Stimulated activated memory B cell treated with anti-CD40 and anti-IgM and Interleukin-4, amounts not matched to agents 10 μg/mL and 1 μg/mL and 100 μg/mL, for 72 hours (primary cell): ENCODE results near the gene CD300A.

ENCODE experiments used
- ATAC-seq: fragments of 150-1000 bp; cut with Tn5 transposase; 2 replicates; pipeline ENCODE4 v1.10.0; 2021
- H3K27ac Mint-ChIP-seq: one replicate; pipeline ENCODE4 v1.8.0; 2022; ENCODE audit warnings: mild to moderate bottlenecking, mixed read lengths
- H3K27me3 Mint-ChIP-seq: one replicate; pipeline ENCODE4 v1.8.0; 2022; ENCODE audit warnings: mixed read lengths
- H3K36me3 Mint-ChIP-seq: one replicate; pipeline ENCODE4 v1.8.0; 2022; ENCODE audit warnings: mixed read lengths
- H3K4me1 Mint-ChIP-seq: one replicate; pipeline ENCODE4 v1.8.0; 2022; ENCODE audit warnings: mixed read lengths
- H3K4me3 Mint-ChIP-seq: one replicate; pipeline ENCODE4 v1.8.0; 2022; ENCODE audit warnings: mild to moderate bottlenecking, moderate library complexity, mixed read lengths
- H3K9me3 Mint-ChIP-seq: one replicate; pipeline ENCODE4 v1.8.0; 2022; ENCODE audit warnings: mixed read lengths

The CD300A gene

GRCh38 chr17:74458835-74459234 is 7.6 kb upstream of the CD300A start:
- H3K36me3 Mint-ChIP-seq: no peaks in the 10 kb centered on the region
- no peak overlapping the region for H3K27ac Mint-ChIP-seq
- H3K4me3 Mint-ChIP-seq: no peak overlapping the region

DNA sequence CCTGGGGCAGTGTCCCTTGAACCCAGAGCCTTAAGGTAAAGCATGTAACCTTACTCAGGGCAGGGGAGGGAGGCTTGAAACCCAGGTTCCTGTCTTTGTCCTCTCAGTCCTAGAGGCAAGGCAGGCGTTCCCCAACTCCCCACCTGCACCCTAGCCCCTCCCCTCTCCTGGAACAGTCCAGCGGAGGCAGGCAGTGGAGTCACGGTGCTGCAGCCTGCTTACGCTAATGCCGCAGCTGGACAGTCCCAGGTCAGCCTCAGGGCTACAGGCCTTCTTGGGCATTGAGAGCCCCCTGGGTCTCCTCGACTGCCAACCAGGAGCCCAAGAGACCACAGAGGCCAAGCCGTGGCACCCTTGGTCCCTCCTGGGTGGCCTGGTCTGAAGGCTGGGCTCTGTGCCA is 6.8 kb upstream of the CD300A start:
- ATAC-seq: no peak
- no peak overlapping the region for H3K4me3 Mint-ChIP-seq
- H3K27ac Mint-ChIP-seq: no peak overlapping the region
- H3K36me3 Mint-ChIP-seq: no peaks in the 10 kb centered on the region
- H3K4me1 Mint-ChIP-seq: peaks cover 36% of the 10 kb centered on the region
- H3K27me3 Mint-ChIP-seq: no peaks in the 10 kb centered on the region
- H3K9me3 Mint-ChIP-seq: no peaks in the 10 kb centered on the region

More at GRCh38 chr17:74458835-74459234, 7.6 kb upstream of the CD300A start:
- H3K9me3 Mint-ChIP-seq: no peaks in the 10 kb centered on the region
- no peaks in the 10 kb centered on the region for H3K27me3 Mint-ChIP-seq
- ATAC-seq: no peak
- H3K4me1 Mint-ChIP-seq: peaks cover 40% of the 10 kb centered on the region

DNA sequence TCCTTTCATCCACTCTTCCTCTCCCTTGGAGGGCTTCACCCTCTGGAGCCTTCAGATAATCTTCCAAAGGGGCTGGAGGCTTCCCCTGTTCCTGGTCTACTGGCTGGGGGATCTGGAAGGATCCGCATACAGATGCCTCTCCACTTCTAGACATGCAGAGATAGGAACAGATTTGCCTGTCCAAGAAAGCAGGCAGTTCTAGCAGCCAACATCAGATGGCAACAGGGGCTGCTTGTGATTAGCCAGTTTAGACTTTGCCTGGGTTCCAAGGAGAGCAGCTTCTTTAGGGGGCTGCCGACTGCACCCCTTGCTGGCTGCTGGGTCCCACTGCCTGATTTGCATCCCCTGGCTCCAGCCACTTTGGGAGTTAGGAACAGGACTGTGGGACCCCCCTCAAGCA is 6.2 kb upstream of the CD300A start:
- no peaks in the 10 kb centered on the region for H3K9me3 Mint-ChIP-seq
- no peak overlapping the region for H3K4me3 Mint-ChIP-seq
- no peak for ATAC-seq
- H3K27ac Mint-ChIP-seq: no peak overlapping the region
- H3K4me1 Mint-ChIP-seq: peaks cover 29% of the 10 kb centered on the region
- no peaks in the 10 kb centered on the region for H3K36me3 Mint-ChIP-seq
- H3K27me3 Mint-ChIP-seq: no peaks in the 10 kb centered on the region

- Mint-ChIP-seq H3K4me3 (no peak overlapping the region), H3K27ac (no peak overlapping the region), H3K27me3 (no peaks in the 10 kb centered on the region), H3K4me1 (peaks cover 29% of the 10 kb centered on the region), H3K9me3 (no peaks in the 10 kb centered on the region), H3K36me3 (no peaks in the 10 kb centered on the region)
- ATAC-seq: no peak
Observed at GRCh38 chr17:74460996-74461395, 5.4 kb upstream of the CD300A start.

DNA sequence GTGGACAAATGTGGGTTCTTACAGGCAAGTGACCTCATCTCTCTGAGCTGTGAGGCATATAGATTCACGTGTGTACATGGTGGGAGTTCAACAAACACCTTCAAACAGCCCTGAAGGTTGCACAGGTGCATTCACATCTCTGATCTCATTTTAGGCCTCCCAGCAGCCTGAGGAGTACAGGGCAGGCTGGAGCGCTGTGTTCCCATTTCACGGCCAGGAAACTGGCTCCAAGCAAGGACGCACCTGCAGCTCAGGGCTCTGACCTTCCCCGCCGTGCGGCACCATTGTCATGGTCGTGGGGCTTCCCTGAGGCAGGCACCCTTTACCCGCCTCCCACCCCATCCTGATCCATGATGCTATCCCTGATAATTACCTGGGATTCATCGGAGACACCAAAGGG is 4.8 kb upstream of the CD300A start:
- Mint-ChIP-seq H3K36me3 (no peaks in the 10 kb centered on the region), H3K4me3 (no peak overlapping the region), H3K9me3 (no peaks in the 10 kb centered on the region), H3K27me3 (no peaks in the 10 kb centered on the region), H3K27ac (no peak overlapping the region), H3K4me1 (peaks cover 29% of the 10 kb centered on the region)
- no peak for ATAC-seq

- H3K9me3 Mint-ChIP-seq: no peaks in the 10 kb centered on the region
- H3K4me1 Mint-ChIP-seq: peaks cover 17% of the 10 kb centered on the region
- no peaks in the 10 kb centered on the region for H3K27me3 Mint-ChIP-seq
- H3K27ac Mint-ChIP-seq: no peak overlapping the region
- ATAC-seq: no peak
- no peak overlapping the region for H3K4me3 Mint-ChIP-seq
- peaks cover 1% of the 10 kb centered on the region for H3K36me3 Mint-ChIP-seq
Observed at GRCh38 chr17:74464730-74465377, 1.6 kb upstream of the CD300A start.

GRCh38 chr17:74465378-74466110 is 890 bp upstream of the CD300A start:
- Mint-ChIP-seq H3K27ac (no peak overlapping the region), H3K9me3 (no peaks in the 10 kb centered on the region), H3K27me3 (no peaks in the 10 kb centered on the region), H3K4me3 (no peak overlapping the region), H3K36me3 (peaks cover 7% of the 10 kb centered on the region), H3K4me1 (peaks cover 23% of the 10 kb centered on the region)
- ATAC-seq: no peak

GRCh38 chr17:74466828-74467184 is 372 bp downstream of the CD300A start:
- no peaks in the 10 kb centered on the region for H3K27me3 Mint-ChIP-seq
- no peak overlapping the region for H3K27ac Mint-ChIP-seq
- peak; percentile 13 for ATAC-seq
- H3K36me3 Mint-ChIP-seq: peaks cover 7% of the 10 kb centered on the region
- H3K9me3 Mint-ChIP-seq: no peaks in the 10 kb centered on the region
- peaks cover 23% of the 10 kb centered on the region for H3K4me1 Mint-ChIP-seq
- H3K4me3 Mint-ChIP-seq: no peak overlapping the region

- peak; percentile 89 for ATAC-seq
- no peak overlapping the region for H3K27ac Mint-ChIP-seq
- no peaks in the 10 kb centered on the region for H3K9me3 Mint-ChIP-seq
- H3K4me1 Mint-ChIP-seq: peaks cover 22% of the 10 kb centered on the region
- H3K36me3 Mint-ChIP-seq: peaks cover 7% of the 10 kb centered on the region
- no peaks in the 10 kb centered on the region for H3K27me3 Mint-ChIP-seq
- H3K4me3 Mint-ChIP-seq: peak overlapping the region; percentile 68
Observed at GRCh38 chr17:74467221-74467951, 952 bp downstream of the CD300A start.

DNA sequence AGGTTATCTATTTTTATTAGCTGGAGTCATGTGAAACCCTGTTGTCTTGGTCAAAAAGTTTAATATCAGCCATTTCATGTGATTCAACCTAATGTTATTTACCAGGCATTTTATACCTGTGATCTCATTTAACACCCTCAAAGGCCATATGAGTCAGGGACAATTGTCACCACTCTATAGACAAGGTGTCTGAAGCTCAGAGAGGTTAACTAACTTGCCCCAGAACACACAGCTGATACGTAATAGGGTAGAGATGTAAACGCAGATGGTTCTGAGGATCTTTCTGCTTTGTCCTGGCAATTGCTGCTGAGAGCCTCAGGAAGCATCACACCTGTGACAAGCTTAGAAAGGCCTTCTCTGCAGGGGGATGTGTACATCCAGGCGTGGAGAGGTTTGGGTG is 4.9 kb downstream of the CD300A start:
- Mint-ChIP-seq H3K4me1 (peaks cover 14% of the 10 kb centered on the region), H3K27ac (no peak overlapping the region), H3K27me3 (no peaks in the 10 kb centered on the region), H3K9me3 (peaks cover 8% of the 10 kb centered on the region), H3K4me3 (no peak overlapping the region), H3K36me3 (peaks cover 35% of the 10 kb centered on the region)
- no peak for ATAC-seq

GRCh38 chr17:74472890-74473289 is 6.5 kb downstream of the CD300A start:
- Mint-ChIP-seq H3K36me3 (peaks cover 38% of the 10 kb centered on the region), H3K27ac (no peak overlapping the region), H3K4me1 (peaks cover 14% of the 10 kb centered on the region), H3K9me3 (peaks cover 8% of the 10 kb centered on the region), H3K4me3 (no peak overlapping the region), H3K27me3 (no peaks in the 10 kb centered on the region)
- ATAC-seq: no peak

- no peaks in the 10 kb centered on the region for H3K27me3 Mint-ChIP-seq
- H3K27ac Mint-ChIP-seq: no peak overlapping the region
- peaks cover 8% of the 10 kb centered on the region for H3K9me3 Mint-ChIP-seq
- peaks cover 18% of the 10 kb centered on the region for H3K4me1 Mint-ChIP-seq
- peaks cover 38% of the 10 kb centered on the region for H3K36me3 Mint-ChIP-seq
- no peak for ATAC-seq
- H3K4me3 Mint-ChIP-seq: no peak overlapping the region
Observed at GRCh38 chr17:74473294-74473693, 6.9 kb downstream of the CD300A start.

GRCh38 chr17:74474043-74474792 is 7.8 kb downstream of the CD300A start:
- Mint-ChIP-seq H3K36me3 (peaks cover 38% of the 10 kb centered on the region), H3K9me3 (peaks cover 8% of the 10 kb centered on the region), H3K27ac (no peak overlapping the region), H3K27me3 (no peaks in the 10 kb centered on the region), H3K4me3 (no peak overlapping the region), H3K4me1 (peaks cover 27% of the 10 kb centered on the region)
- ATAC-seq: no peak

DNA sequence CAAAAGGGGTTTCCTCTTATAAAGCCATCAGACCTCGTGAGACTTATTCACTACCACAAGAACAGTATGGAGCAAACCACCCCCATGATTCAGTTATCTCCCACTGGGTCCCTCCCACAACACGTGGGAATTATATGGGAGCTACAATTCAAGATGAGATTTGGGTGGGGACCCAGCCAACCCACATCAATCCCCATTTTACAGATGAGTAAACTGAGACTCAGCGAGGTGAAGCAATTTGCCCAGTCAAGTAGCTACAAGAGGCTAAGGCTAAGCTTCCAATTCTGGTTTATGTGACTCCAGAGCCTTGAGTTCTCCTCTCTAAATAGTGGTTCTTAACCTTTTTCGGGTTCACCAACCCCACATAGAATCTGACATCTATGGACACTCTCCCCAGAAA is 8.8 kb downstream of the CD300A start:
- Mint-ChIP-seq H3K27me3 (no peaks in the 10 kb centered on the region), H3K4me1 (peaks cover 33% of the 10 kb centered on the region), H3K27ac (no peak overlapping the region), H3K36me3 (peaks cover 34% of the 10 kb centered on the region), H3K4me3 (no peak overlapping the region), H3K9me3 (peaks cover 8% of the 10 kb centered on the region)
- ATAC-seq: no peak

GRCh38 chr17:74477411-74477810 is 11.0 kb downstream of the CD300A start:
- H3K4me1 Mint-ChIP-seq: peaks cover 31% of the 10 kb centered on the region

More at GRCh38 chr17:74477411-74477810, 11.0 kb downstream of the CD300A start:
- no peak overlapping the region for H3K27ac Mint-ChIP-seq
- no peak for ATAC-seq
- H3K27me3 Mint-ChIP-seq: no peaks in the 10 kb centered on the region
- peaks cover 38% of the 10 kb centered on the region for H3K36me3 Mint-ChIP-seq
- peaks cover 8% of the 10 kb centered on the region for H3K9me3 Mint-ChIP-seq
- H3K4me3 Mint-ChIP-seq: no peak overlapping the region
